HEK293T (cell line): ENCODE results near the gene PTPRG.

Source experiments
- CTCF ChIA-PET: fragments of 350-600 bp; formaldehyde crosslinking; extraction: SDS; loops from one replicate; lab custom pipeline; 2021; ENCODE audit warnings: antibody characterized with exemption, inconsistent platforms; lab: Yijun Ruan, JAX
- POLR2A ChIA-PET: fragments of 350-600 bp; formaldehyde crosslinking; extraction: SDS; loops from one replicate; lab custom pipeline; 2020; ENCODE audit warnings: antibody characterized with exemption, inconsistent platforms; lab: Yijun Ruan, JAX
- DNase-seq: peaks from one replicate; pipeline ENCODE4 v3.0.0; 2012; ENCODE audit warnings: mixed read lengths; ENCODE audit errors: extremely low spot score
- ARNT ChIP-seq: fragments of 450-650 bp; IDR thresholded peaks from 2 replicates; pipeline ENCODE4 v1.6.1; 2017; ENCODE audit warnings: mild to moderate bottlenecking
- BHLHE40 ChIP-seq: fragments of 450-650 bp; IDR thresholded peaks from 2 replicates; pipeline ENCODE4 v1.6.1; 2016; ENCODE audit warnings: mild to moderate bottlenecking, moderate library complexity, borderline replicate concordance
- CTBP1 ChIP-seq: fragments of 450-650 bp; IDR thresholded peaks from 2 replicates; pipeline ENCODE4 v1.6.1; 2016; ENCODE audit warnings: borderline replicate concordance
- ELF4 ChIP-seq: fragments of 450-650 bp; IDR thresholded peaks from 2 replicates; pipeline ENCODE4 v1.6.1; 2017; ENCODE audit warnings: antibody characterized with exemption
- FOXA1 ChIP-seq: fragments of 450-650 bp; IDR thresholded peaks from 2 replicates; pipeline ENCODE4 v1.6.1; 2016; ENCODE audit warnings: mild to moderate bottlenecking
- FOXK2 ChIP-seq: fragments of 450-650 bp; IDR thresholded peaks from 2 replicates; pipeline ENCODE4 v1.6.1; 2016; ENCODE audit warnings: mild to moderate bottlenecking
- FOXM1 ChIP-seq: fragments of 450-650 bp; IDR thresholded peaks from 2 replicates; pipeline ENCODE4 v1.6.1; 2017; ENCODE audit warnings: mild to moderate bottlenecking, borderline replicate concordance
- HDGF ChIP-seq: fragments of 450-650 bp; IDR thresholded peaks from 2 replicates; pipeline ENCODE4 v1.6.1; 2017; ENCODE audit warnings: antibody characterized with exemption, borderline replicate concordance
- L3MBTL2 ChIP-seq: fragments of 450-650 bp; conservative IDR thresholded peaks from 2 replicates; pipeline ENCODE4 v1.6.1; 2016; ENCODE audit warnings: mild to moderate bottlenecking
- LEF1 ChIP-seq: fragments of 450-650 bp; IDR thresholded peaks from 2 replicates; pipeline ENCODE4 v1.6.1; 2017; ENCODE audit warnings: mild to moderate bottlenecking, borderline replicate concordance
- NFRKB ChIP-seq: fragments of 450-650 bp; IDR thresholded peaks from 2 replicates; pipeline ENCODE4 v1.6.1; 2016; ENCODE audit warnings: mild to moderate bottlenecking, moderate library complexity
- PKNOX1 ChIP-seq: fragments of 450-650 bp; IDR thresholded peaks from 2 replicates; pipeline ENCODE4 v1.6.1; 2016
- SP1 ChIP-seq: fragments of 450-650 bp; IDR thresholded peaks from 2 replicates; pipeline ENCODE4 v1.6.1; 2017
- SUZ12 ChIP-seq: fragments of 450-650 bp; IDR thresholded peaks from 2 replicates; pipeline ENCODE4 v1.6.1; 2016; ENCODE audit warnings: mild to moderate bottlenecking
- TARDBP ChIP-seq: fragments of 450-650 bp; IDR thresholded peaks from 2 replicates; pipeline ENCODE4 v1.6.1; 2016
- ZNF384 ChIP-seq: fragments of 450-650 bp; IDR thresholded peaks from 2 replicates; pipeline ENCODE4 v1.6.1; 2016

PTPRG gene

GRCh38 chr3:62068337-62068736 is 507.0 kb downstream of the PTPRG start:
- ChIA-PET POLR2A (no interaction called here), CTCF (no interaction called here)
- TF ChIP-seq CTBP1 = no peak
- no peak for TF ChIP-seq SUZ12
- no peak for TF ChIP-seq FOXM1
- TF ChIP-seq NFRKB = no peak
- TF ChIP-seq TARDBP = no peak
- TF ChIP-seq HDGF = no peak
- TF ChIP-seq ARNT = no peak

GRCh38 chr3:62070891-62071290 is 509.5 kb downstream of the PTPRG start:
- CTCF ChIA-PET = no interaction called here
- POLR2A ChIA-PET = no interaction called here

More at GRCh38 chr3:62068337-62068736, 507.0 kb downstream of the PTPRG start:
- no peak for DNase-seq

GRCh38 chr3:62073038-62073437 is 511.7 kb downstream of the PTPRG start:
- ChIA-PET POLR2A (no interaction called here), CTCF (no interaction called here)
- TF ChIP-seq SUZ12 (no peak), ARNT (no peak), PKNOX1 (no peak), ZNF384 (no peak), SP1 (no peak), HDGF (no peak), FOXM1 (no peak), ELF4 (no peak), TARDBP (no peak), FOXA1 (no peak), BHLHE40 (no peak), CTBP1 (no peak), FOXK2 (no peak), NFRKB (no peak), L3MBTL2 (no peak), LEF1 (no peak)
- no peak for DNase-seq

More at GRCh38 chr3:62070891-62071290, 509.5 kb downstream of the PTPRG start:
- TF ChIP-seq ELF4 = no peak
- TF ChIP-seq ZNF384 = no peak
- TF ChIP-seq LEF1 = no peak
- TF ChIP-seq SP1 = no peak
- TF ChIP-seq PKNOX1 = no peak
- DNase-seq = no peak

GRCh38 chr3:62084558-62084957 is 523.2 kb downstream of the PTPRG start:
- DNase-seq = no peak
- ChIA-PET CTCF (interaction anchor here (0.6 kb wide), 1 partner anchor 399 kb away, joined by 3 read pairs; no protein-coding TSS in a partner anchor), POLR2A (no interaction called here)
- TF ChIP-seq FOXK2 = no peak
- TF ChIP-seq FOXA1 = no peak
- no peak for TF ChIP-seq SP1
- no peak for TF ChIP-seq FOXM1
- TF ChIP-seq L3MBTL2 = no peak
- TF ChIP-seq PKNOX1 = no peak
- TF ChIP-seq ELF4 = no peak
- TF ChIP-seq ARNT = no peak
- no peak for TF ChIP-seq BHLHE40
- TF ChIP-seq NFRKB = no peak
- no peak for TF ChIP-seq LEF1
- TF ChIP-seq CTBP1 = no peak

- POLR2A ChIA-PET = no interaction called here
- TF ChIP-seq ZNF384 = no peak
- CTCF ChIA-PET = no interaction called here
- DNase-seq = no peak
Observed at GRCh38 chr3:62088472-62089104, 527.2 kb downstream of the PTPRG start.

GRCh38 chr3:62090066-62090465 is 528.7 kb downstream of the PTPRG start:
- ChIA-PET CTCF (no interaction called here), POLR2A (no interaction called here)
- no peak for TF ChIP-seq L3MBTL2
- TF ChIP-seq FOXA1 = no peak
- TF ChIP-seq CTBP1 = no peak
- no peak for TF ChIP-seq BHLHE40
- no peak for TF ChIP-seq FOXM1
- no peak for TF ChIP-seq ARNT
- TF ChIP-seq SP1 = no peak
- TF ChIP-seq NFRKB = no peak
- TF ChIP-seq FOXK2 = no peak
- TF ChIP-seq ZNF384 = no peak
- DNase-seq = no peak

GRCh38 chr3:62090519-62090918 is 529.1 kb downstream of the PTPRG start:
- ChIA-PET CTCF (no interaction called here), POLR2A (no interaction called here)
- TF ChIP-seq NFRKB (no peak), PKNOX1 (no peak), BHLHE40 (no peak), HDGF (no peak), SUZ12 (no peak), FOXA1 (no peak), FOXK2 (no peak), ELF4 (no peak), L3MBTL2 (no peak), FOXM1 (no peak), TARDBP (no peak), LEF1 (no peak), ARNT (no peak), ZNF384 (no peak), SP1 (no peak), CTBP1 (no peak)
- no peak for DNase-seq
